ENCODE data around the gene CXXC4.

The CXXC4 gene

GRCh38 chr4:104436542-104436941, 58.2 kb downstream of the CXXC4 start:
- no peak for TF ChIP-seq CTCF (IDR thresholded peaks at IDR 0.05; ENCODE audit: control insufficient read depth, insufficient read depth, low read depth, low read length, missing control alignments)
- no peak for DNase-seq (ENCODE audit: low read depth)
- H3K4me3 ChIP-seq (ENCODE audit: control insufficient read depth, low read depth, low read length) = no peak overlapping the region

- no peak for TF ChIP-seq CTCF (IDR thresholded peaks at IDR 0.05; ENCODE audit: control insufficient read depth, insufficient read depth, low read depth, low read length, missing control alignments)
- DNase-seq (ENCODE audit: low read depth) = no peak
- no peak overlapping the region for H3K4me3 ChIP-seq (ENCODE audit: control insufficient read depth, low read depth, low read length)
Observed at GRCh38 chr4:104429150-104429741, 65.4 kb downstream of the CXXC4 start.

GRCh38 chr4:104425948-104426347, 68.7 kb downstream of the CXXC4 start:
- no peak for DNase-seq (ENCODE audit: low read depth)
- H3K4me3 ChIP-seq (ENCODE audit: control insufficient read depth, low read depth, low read length) = no peak overlapping the region
- TF ChIP-seq CTCF (IDR thresholded peaks at IDR 0.05; ENCODE audit: control insufficient read depth, insufficient read depth, low read depth, low read length, missing control alignments) = no peak

- DNase-seq (ENCODE audit: low read depth) = no peak
- no peak for TF ChIP-seq CTCF (IDR thresholded peaks at IDR 0.05; ENCODE audit: control insufficient read depth, insufficient read depth, low read depth, low read length, missing control alignments)
- no peak overlapping the region for H3K4me3 ChIP-seq (ENCODE audit: control insufficient read depth, low read depth, low read length)
Observed at GRCh38 chr4:104424989-104425388, 69.7 kb downstream of the CXXC4 start.

GRCh38 chr4:104424475-104424941, 70.2 kb downstream of the CXXC4 start:
- no peak overlapping the region for H3K4me3 ChIP-seq (ENCODE audit: control insufficient read depth, low read depth, low read length)
- TF ChIP-seq CTCF (IDR thresholded peaks at IDR 0.05; ENCODE audit: control insufficient read depth, insufficient read depth, low read depth, low read length, missing control alignments) = no peak
- no peak for DNase-seq (ENCODE audit: low read depth)

- no peak overlapping the region for H3K4me3 ChIP-seq (ENCODE audit: control insufficient read depth, low read depth, low read length)
- DNase-seq (ENCODE audit: low read depth) = no peak
- no peak for TF ChIP-seq CTCF (IDR thresholded peaks at IDR 0.05; ENCODE audit: control insufficient read depth, insufficient read depth, low read depth, low read length, missing control alignments)
Observed at GRCh38 chr4:104421566-104421965, 73.1 kb downstream of the CXXC4 start.
